GM12875 (cell line): Measurements from ENCODE around the gene SPTLC2.

Source experiments
- H3K4me3 ChIP-seq: one replicate; pipeline ENCODE4 v1.5.1; 2011; ENCODE audit warnings: low read depth, low read length, control low read depth
- TF ChIP-seq, protein P1 (sequence below): IDR thresholded peaks from 2 replicates; pipeline ENCODE4 v1.5.1; 2011; ENCODE audit warnings: low read depth, mild to moderate bottlenecking, control low read depth, inconsistent platforms, low read length, moderate library complexity, borderline replicate concordance; ENCODE audit not compliant: insufficient read depth

The SPTLC2 gene

GRCh38 chr14:77649326-77649725 is 32.9 kb upstream of the SPTLC2 start:
- TF ChIP-seq, protein P1, sequence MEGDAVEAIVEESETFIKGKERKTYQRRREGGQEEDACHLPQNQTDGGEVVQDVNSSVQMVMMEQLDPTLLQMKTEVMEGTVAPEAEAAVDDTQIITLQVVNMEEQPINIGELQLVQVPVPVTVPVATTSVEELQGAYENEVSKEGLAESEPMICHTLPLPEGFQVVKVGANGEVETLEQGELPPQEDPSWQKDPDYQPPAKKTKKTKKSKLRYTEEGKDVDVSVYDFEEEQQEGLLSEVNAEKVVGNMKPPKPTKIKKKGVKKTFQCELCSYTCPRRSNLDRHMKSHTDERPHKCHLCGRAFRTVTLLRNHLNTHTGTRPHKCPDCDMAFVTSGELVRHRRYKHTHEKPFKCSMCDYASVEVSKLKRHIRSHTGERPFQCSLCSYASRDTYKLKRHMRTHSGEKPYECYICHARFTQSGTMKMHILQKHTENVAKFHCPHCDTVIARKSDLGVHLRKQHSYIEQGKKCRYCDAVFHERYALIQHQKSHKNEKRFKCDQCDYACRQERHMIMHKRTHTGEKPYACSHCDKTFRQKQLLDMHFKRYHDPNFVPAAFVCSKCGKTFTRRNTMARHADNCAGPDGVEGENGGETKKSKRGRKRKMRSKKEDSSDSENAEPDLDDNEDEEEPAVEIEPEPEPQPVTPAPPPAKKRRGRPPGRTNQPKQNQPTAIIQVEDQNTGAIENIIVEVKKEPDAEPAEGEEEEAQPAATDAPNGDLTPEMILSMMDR = no peak
- H3K4me3 ChIP-seq = no peak overlapping the region

- no peak overlapping the region for H3K4me3 ChIP-seq
- TF ChIP-seq, protein P1 = no peak
These were observed 32.2 kb upstream of the SPTLC2 start for GRCh38 chr14:77648520-77649200.

GRCh38 chr14:77647853-77648252 is 31.4 kb upstream of the SPTLC2 start:
- TF ChIP-seq, protein P1 = no peak
- no peak overlapping the region for H3K4me3 ChIP-seq

DNA sequence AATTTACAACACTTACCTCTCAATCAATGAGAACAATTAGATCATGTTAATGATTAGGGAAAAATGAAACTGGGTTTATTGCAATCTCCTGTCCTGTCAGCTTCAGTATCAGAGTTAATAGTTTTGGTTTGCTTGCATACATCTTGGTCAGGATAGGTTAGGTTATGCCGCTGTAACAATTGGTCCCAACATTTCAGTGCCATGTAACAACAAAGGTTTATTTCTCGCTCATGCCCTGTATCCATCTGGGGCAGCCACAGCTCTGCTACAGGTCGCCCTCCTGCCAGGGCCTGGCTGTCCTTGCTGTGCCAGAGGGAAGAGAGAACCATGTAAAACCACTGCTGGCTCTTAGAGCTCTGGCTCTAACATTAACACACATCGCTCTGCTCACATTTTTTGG is 30.5 kb upstream of the SPTLC2 start:
- TF ChIP-seq, protein P1 = no peak
- no peak overlapping the region for H3K4me3 ChIP-seq

GRCh38 chr14:77645520-77646230 is 29.2 kb upstream of the SPTLC2 start:
- H3K4me3 ChIP-seq = no peak overlapping the region
- TF ChIP-seq, protein P1 = no peak

GRCh38 chr14:77642407-77642806 is 26.0 kb upstream of the SPTLC2 start:
- no peak overlapping the region for H3K4me3 ChIP-seq

More at GRCh38 chr14:77642407-77642806, 26.0 kb upstream of the SPTLC2 start:
- TF ChIP-seq, protein P1 = no peak
